ENCODE measurements around the gene PALLD. TPM values are rescaled to one million over a fixed set of nuclear protein-coding genes. Genes with fewer than 3 reads are reported as not detected.

The PALLD gene
- total and polyA plus RNA-seq, 12 donors = 30.3 to 203 (median 90.5) TPM

DNA sequence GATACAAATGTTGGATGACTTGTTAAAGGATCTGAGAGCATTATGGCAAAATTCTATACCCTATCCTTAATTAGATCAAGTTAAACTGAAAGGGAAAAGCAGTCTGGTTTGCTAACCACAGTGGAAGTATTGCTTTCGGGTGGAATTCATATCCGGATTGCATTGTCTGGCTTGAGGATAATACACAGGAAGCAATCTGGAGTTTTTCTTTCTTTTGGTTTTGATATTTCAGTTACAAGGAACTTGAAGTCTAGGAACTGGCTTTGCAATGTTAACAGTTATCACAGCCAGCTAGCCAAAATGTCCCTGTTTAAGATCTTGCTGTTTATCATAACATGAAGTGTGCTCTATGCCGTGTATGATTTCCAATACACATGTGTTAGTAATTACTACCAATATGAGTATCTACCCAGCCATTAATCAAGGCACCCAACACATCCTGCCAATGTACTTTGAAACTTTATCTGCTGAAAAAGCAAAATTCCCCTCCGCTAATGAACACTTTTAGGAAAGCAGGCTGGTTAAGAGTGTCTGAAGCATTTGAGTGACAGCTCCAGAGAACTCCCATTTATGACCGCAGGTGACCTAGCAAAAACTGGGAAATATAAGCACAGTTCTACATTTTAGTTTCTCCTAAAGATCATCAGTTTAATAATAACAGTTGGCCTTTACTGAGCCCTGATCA lies 146.4 kb downstream of the PALLD start:
- Histone ChIP-seq H3K36me3 (replicated peaks in 1 of 2) (no peaks in the 10 kb centered on the region), H3K9me3 (replicated peaks in 1 of 3) (no peaks in the 10 kb centered on the region), H3K4me1 (replicated peaks in 1 of 2) (no peaks in the 10 kb centered on the region), H3K27me3 (no peaks in the 10 kb centered on the region), H3K4me3 (no peak overlapping the region), H3K27ac (no peak overlapping the region)
- no peak for TF ChIP-seq POLR2A (IDR thresholded peaks at IDR 0.05)
- TF ChIP-seq, protein P1, sequence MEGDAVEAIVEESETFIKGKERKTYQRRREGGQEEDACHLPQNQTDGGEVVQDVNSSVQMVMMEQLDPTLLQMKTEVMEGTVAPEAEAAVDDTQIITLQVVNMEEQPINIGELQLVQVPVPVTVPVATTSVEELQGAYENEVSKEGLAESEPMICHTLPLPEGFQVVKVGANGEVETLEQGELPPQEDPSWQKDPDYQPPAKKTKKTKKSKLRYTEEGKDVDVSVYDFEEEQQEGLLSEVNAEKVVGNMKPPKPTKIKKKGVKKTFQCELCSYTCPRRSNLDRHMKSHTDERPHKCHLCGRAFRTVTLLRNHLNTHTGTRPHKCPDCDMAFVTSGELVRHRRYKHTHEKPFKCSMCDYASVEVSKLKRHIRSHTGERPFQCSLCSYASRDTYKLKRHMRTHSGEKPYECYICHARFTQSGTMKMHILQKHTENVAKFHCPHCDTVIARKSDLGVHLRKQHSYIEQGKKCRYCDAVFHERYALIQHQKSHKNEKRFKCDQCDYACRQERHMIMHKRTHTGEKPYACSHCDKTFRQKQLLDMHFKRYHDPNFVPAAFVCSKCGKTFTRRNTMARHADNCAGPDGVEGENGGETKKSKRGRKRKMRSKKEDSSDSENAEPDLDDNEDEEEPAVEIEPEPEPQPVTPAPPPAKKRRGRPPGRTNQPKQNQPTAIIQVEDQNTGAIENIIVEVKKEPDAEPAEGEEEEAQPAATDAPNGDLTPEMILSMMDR (IDR thresholded peaks at IDR 0.05) = no peak
- intact Hi-C loops (cut with DNase I) = no loop called here
- WGBS, 4 donors = 56 to 77% (median 66%) methylated on average over 5 of the region's 5 CpGs
- DNase-seq = no peak

DNA sequence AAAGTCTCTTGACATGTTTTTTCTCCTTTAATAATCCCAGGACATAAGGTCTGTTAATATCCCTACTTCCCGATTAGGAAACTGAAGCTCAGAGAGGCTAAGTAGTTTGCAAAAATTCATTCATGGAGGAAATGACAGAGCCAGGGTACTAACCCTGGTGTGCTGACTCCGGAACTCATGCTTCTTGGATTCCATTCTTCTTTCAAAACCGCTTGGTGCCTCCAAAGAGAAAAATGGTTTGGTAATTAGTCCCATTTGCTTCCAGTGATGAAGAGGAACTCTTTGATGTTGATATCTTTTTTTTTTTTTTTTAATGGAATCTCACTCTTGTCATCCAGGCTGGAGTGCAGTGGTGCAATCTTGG lies 146.9 kb downstream of the PALLD start:
- intact Hi-C loops (cut with DNase I) = no loop called here
- H3K4me1 ChIP-seq (replicated peaks in 1 of 2) = no peaks in the 10 kb centered on the region

DNA sequence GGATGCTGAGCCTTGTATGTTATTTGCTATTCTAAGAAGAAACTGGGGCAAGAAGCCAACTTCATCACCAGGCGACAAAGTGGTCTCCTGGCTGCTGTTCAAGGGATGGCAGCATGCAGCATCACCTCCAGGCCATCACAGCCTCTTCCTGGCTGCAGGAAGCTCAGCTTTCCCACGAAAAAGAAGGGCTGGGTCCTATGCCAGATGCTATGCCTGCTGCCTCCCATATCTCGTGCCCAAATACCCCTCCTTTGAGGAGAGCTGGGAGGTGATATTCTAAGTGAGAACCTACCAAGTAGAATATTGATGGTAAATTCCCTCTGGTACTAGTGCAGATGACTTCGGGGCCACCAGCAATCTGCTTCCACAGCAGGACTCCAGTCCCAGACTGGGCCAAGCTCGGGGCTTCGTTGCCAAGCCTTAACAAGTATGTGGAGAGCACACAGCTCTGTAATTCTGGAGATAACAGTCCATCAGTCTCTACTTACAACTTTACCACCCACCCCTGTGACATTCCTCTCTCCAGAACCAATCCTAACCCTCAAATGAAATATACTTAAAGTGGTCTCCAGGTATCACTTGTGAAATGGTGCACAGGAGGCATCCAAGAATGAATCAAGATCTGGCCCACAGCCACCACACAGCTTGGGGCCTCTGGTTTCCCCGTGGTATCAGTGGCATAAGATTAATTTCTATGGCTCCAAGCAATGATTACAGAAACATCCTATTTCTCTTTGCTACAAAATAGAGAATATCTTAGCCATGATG lies 149.3 kb downstream of the PALLD start:
- 76 to 81% (median 79%) methylated on average over 7 of the region's 7 CpGs for WGBS, 4 donors
- Histone ChIP-seq H3K27me3 (no peaks in the 10 kb centered on the region), H3K4me3 (no peak overlapping the region), H3K27ac (no peak overlapping the region), H3K36me3 (replicated peaks in 1 of 2) (no peaks in the 10 kb centered on the region), H3K9me3 (replicated peaks in 1 of 3) (no peaks in the 10 kb centered on the region), H3K4me1 (replicated peaks in 1 of 2) (no peaks in the 10 kb centered on the region)
- DNase-seq = no peak
- TF ChIP-seq, protein P1 (IDR thresholded peaks at IDR 0.05) = no peak
- no peak for TF ChIP-seq POLR2A (IDR thresholded peaks at IDR 0.05)
- intact Hi-C loops (cut with DNase I) = no loop called here

More for the DNA sequence above, 146.9 kb downstream of the PALLD start:
- DNase-seq = no peak
- WGBS, 4 donors = 81 to 91% (median 88%) methylated on average over 3 of the region's 3 CpGs
- H3K27me3 ChIP-seq = no peaks in the 10 kb centered on the region
- no peak overlapping the region for H3K4me3 ChIP-seq
- no peaks in the 10 kb centered on the region for H3K9me3 ChIP-seq (replicated peaks in 1 of 3)
- no peak for TF ChIP-seq POLR2A (IDR thresholded peaks at IDR 0.05)
- TF ChIP-seq, protein P1 (IDR thresholded peaks at IDR 0.05) = no peak
- H3K27ac ChIP-seq = no peak overlapping the region
- no peaks in the 10 kb centered on the region for H3K36me3 ChIP-seq (replicated peaks in 1 of 2)

DNA sequence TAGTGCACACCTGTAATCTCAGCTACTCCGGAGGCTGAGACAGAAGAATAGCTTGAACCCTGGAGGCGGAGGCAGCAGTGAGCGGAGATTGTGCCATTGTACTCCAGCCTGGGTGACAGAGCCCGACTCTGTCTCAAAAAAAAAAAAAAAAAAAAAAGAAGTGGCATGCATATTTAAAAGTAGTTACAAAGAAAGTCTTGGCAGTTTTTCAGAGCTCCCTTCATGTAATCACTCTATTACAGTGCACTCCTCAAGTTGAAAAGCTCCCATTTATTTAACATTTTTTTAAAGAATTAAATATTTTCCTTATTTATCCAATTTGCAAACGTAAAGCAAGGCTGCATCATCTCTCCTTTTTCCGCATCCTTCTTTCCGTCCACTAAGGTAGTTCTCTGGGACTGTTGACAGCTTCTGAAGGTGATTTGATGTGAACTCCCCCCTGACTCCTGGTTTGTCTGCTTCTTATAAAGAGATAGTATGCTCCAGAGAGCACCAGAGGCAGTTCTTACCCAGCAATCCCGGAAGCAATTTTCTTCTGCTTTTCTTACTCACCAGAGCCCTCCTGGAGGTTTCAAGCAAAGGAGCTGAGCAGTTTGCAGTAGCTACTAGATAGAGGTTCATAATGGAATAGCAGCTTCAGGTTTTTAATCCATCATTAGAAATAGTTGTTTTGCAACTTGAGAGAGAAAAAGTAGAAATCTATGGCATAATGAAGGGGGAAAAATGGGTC lies 151.0 kb downstream of the PALLD start:
- no peaks in the 10 kb centered on the region for H3K36me3 ChIP-seq (replicated peaks in 1 of 2)
- H3K9me3 ChIP-seq (replicated peaks in 1 of 3) = no peaks in the 10 kb centered on the region
- no peaks in the 10 kb centered on the region for H3K4me1 ChIP-seq (replicated peaks in 1 of 2)
- H3K27me3 ChIP-seq = no peaks in the 10 kb centered on the region
- no peak for DNase-seq
- no peak overlapping the region for H3K27ac ChIP-seq
- intact Hi-C loops (cut with DNase I) = no loop called here
- no peak overlapping the region for H3K4me3 ChIP-seq
- TF ChIP-seq POLR2A (IDR thresholded peaks at IDR 0.05) = no peak
- TF ChIP-seq, protein P1 (IDR thresholded peaks at IDR 0.05) = no peak
- WGBS, 4 donors = 84 to 92% (median 85%) methylated on average over 8 of the region's 8 CpGs
